ENCODE data around the gene TEAD3. TPM values are rescaled to one million over a fixed set of nuclear protein-coding genes. Genes with fewer than 3 reads are reported as not detected.

Gene TEAD3
- total RNA-seq, 4 donors from 2014 or later: 39.0 to 55.4 (median 51.5) TPM

- WGBS: 60% methylated on average over 4 of the region's 9 CpGs
- DNase-seq (ENCODE audit: low spot score in 2 of 2): no peak
- H3K27me3 ChIP-seq: no peaks in the 10 kb centered on the region
- H3K9me3 ChIP-seq: no peaks in the 10 kb centered on the region
- no peaks in the 10 kb centered on the region for H3K36me3 ChIP-seq
- peaks cover 71% of the 10 kb centered on the region for H3K4me1 ChIP-seq
- TF ChIP-seq POLR2AphosphoS5 (IDR thresholded peaks at IDR 0.05) (no peak), POLR2A (IDR thresholded peaks at IDR 0.05) (no peak), EP300 (IDR thresholded peaks at IDR 0.05) (no peak)
- TF ChIP-seq, protein P1, sequence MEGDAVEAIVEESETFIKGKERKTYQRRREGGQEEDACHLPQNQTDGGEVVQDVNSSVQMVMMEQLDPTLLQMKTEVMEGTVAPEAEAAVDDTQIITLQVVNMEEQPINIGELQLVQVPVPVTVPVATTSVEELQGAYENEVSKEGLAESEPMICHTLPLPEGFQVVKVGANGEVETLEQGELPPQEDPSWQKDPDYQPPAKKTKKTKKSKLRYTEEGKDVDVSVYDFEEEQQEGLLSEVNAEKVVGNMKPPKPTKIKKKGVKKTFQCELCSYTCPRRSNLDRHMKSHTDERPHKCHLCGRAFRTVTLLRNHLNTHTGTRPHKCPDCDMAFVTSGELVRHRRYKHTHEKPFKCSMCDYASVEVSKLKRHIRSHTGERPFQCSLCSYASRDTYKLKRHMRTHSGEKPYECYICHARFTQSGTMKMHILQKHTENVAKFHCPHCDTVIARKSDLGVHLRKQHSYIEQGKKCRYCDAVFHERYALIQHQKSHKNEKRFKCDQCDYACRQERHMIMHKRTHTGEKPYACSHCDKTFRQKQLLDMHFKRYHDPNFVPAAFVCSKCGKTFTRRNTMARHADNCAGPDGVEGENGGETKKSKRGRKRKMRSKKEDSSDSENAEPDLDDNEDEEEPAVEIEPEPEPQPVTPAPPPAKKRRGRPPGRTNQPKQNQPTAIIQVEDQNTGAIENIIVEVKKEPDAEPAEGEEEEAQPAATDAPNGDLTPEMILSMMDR (IDR thresholded peaks at IDR 0.05): no peak
- H3K27ac ChIP-seq: peak overlapping the region; percentile 98
- peak overlapping the region; percentile 70 for H3K4me3 ChIP-seq
These were observed 1.4 kb downstream of the TEAD3 start for GRCh38 chr6:35495258-35496035.

DNA sequence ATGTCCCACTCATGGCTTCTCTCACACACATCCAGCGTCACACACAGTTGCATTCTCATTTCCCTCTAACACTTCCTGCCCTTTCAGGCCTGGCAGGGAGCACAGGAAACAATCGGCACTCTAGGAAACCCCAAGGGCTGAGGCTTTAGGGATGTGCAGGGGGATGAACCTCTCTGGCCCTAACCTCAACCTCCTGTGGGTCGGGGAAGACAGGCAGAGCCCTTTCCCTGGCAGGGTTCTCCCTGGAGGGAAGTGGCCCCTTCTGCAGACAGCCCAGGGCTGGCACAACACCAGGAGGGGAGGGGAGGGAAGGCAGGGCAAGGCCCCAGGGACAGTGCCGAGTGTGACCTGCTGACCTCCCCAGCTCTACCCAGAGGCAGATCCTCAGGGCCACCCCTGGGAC is 2.7 kb downstream of the TEAD3 start:
- Histone ChIP-seq H3K27me3 (no peaks in the 10 kb centered on the region), H3K4me3 (peak overlapping the region; percentile 15), H3K27ac (peak overlapping the region; percentile 10), H3K4me1 (peaks cover 84% of the 10 kb centered on the region), H3K9me3 (no peaks in the 10 kb centered on the region), H3K36me3 (no peaks in the 10 kb centered on the region)
- 17% methylated on average over 4 of the region's 4 CpGs for WGBS
- no peak for TF ChIP-seq POLR2AphosphoS5 (IDR thresholded peaks at IDR 0.05)
- no peak for DNase-seq (ENCODE audit: low spot score in 2 of 2)

DNA sequence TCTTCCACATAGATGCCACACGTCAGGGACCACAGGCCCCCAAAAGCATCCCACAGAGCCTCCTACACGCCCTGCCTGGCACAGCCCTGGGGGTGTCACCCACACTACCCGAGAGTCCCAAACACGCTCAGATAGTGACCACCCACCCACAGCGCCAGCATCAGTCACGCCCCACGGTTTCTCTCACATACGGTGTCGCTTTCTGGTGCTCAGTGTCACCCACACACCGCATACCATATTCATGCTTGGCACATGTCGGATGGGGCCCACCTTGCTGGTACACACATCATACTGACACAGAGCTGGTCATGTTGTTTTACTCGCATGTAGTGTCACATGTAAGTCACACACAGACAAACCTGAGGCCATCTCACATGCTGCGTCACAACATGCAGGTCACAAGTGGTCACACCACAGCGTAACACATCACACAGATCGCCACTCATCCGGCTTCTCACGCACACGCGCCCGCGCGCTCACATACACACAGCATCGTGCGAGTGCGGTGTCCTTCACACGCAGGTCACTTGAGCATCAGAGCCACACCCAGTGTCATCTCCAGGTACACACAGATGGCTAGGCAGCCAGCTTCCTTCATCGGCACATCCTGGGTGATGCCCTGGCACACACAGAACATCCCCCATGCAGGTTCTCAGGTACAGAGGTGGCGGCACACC is 3.4 kb downstream of the TEAD3 start:
- no peak for DNase-seq (ENCODE audit: low spot score in 2 of 2)
- TF ChIP-seq, protein P1 (IDR thresholded peaks at IDR 0.05): no peak
- TF ChIP-seq POLR2AphosphoS5 (IDR thresholded peaks at IDR 0.05): no peak
- H3K4me3 ChIP-seq: no peak overlapping the region
- H3K27me3 ChIP-seq: no peaks in the 10 kb centered on the region
- no peaks in the 10 kb centered on the region for H3K9me3 ChIP-seq
- H3K4me1 ChIP-seq: peaks cover 87% of the 10 kb centered on the region
- WGBS: 73% methylated on average over 26 of the region's 28 CpGs
- H3K36me3 ChIP-seq: no peaks in the 10 kb centered on the region
- no peak overlapping the region for H3K27ac ChIP-seq

DNA sequence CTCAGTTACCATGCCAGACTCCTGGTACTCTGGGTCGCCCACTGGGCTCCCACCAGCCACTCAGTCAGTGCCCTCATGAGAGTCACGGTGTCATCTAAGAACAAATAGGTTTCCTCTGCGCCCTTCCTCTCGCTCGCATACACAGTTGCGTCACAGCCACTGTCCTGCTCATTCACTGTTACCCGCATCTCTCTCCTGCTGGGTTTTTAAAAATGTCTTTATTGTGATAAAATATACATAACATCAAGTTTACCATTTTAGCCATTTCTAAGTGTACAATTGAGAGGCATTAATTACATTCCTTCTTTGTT is 4.0 kb downstream of the TEAD3 start:
- no peak overlapping the region for H3K27ac ChIP-seq
- DNase-seq (ENCODE audit: low spot score in 2 of 2): no peak
- no peak overlapping the region for H3K4me3 ChIP-seq
- no peaks in the 10 kb centered on the region for H3K27me3 ChIP-seq
- no peaks in the 10 kb centered on the region for H3K36me3 ChIP-seq
- TF ChIP-seq, protein P1 (IDR thresholded peaks at IDR 0.05): no peak
- no peak for TF ChIP-seq POLR2A (IDR thresholded peaks at IDR 0.05)
- TF ChIP-seq EP300 (IDR thresholded peaks at IDR 0.05): no peak
- no peak for TF ChIP-seq POLR2AphosphoS5 (IDR thresholded peaks at IDR 0.05)
- 79% methylated on average over 7 of the region's 7 CpGs for WGBS
- no peaks in the 10 kb centered on the region for H3K9me3 ChIP-seq
- peaks cover 87% of the 10 kb centered on the region for H3K4me1 ChIP-seq

- H3K4me1 ChIP-seq: peaks cover 87% of the 10 kb centered on the region
- 35% methylated on average over 4 of the region's 7 CpGs for WGBS
- no peaks in the 10 kb centered on the region for H3K27me3 ChIP-seq
- no peaks in the 10 kb centered on the region for H3K9me3 ChIP-seq
- no peak for DNase-seq (ENCODE audit: low spot score in 2 of 2)
- no peak for TF ChIP-seq POLR2AphosphoS5 (IDR thresholded peaks at IDR 0.05)
- no peak for TF ChIP-seq POLR2A (IDR thresholded peaks at IDR 0.05)
- no peak for TF ChIP-seq EP300 (IDR thresholded peaks at IDR 0.05)
- TF ChIP-seq, protein P1 (IDR thresholded peaks at IDR 0.05): no peak
- no peak overlapping the region for H3K4me3 ChIP-seq
- H3K27ac ChIP-seq: peak overlapping the region; percentile 24
- H3K36me3 ChIP-seq: no peaks in the 10 kb centered on the region
These were observed 4.5 kb downstream of the TEAD3 start for GRCh38 chr6:35492258-35492973.
